ENCODE results near the gene GCN1.

- TF ChIP-seq CTCF (conservative IDR thresholded peaks at IDR 0.05 in 1 of 2, IDR thresholded peaks at IDR 0.05 in 1 of 2; ENCODE audit: low read depth in 1 of 2, low read length in 2 of 2) (no peak), EZH2 (IDR thresholded peaks at IDR 0.05; ENCODE audit: low read length, missing control alignments) (no peak)
Observed at GRCh38 chr12:120092551-120093335, 101.8 kb downstream of the GCN1 start.
